Endothelial cell of umbilical vein (primary cell): ENCODE measurements around the gene ZNF438. TPM values are rescaled to one million over a fixed set of nuclear protein-coding genes. Genes with fewer than 3 reads are reported as not detected.

Experiments
- BruUV-seq: library from RNA; stranded (reverse); fragments of 400-500 nt; replicated peaks from 2 replicates; lab custom pipeline; 2021; lab: Mats Ljungman, UMichigan
- CTCF ChIA-PET: fragments of 300-600, 350-600 bp; sonication (Branson Sonifier 250); formaldehyde crosslinking; loops from one replicate; lab custom pipeline; 2021; ENCODE audit warnings: antibody characterized with exemption, inconsistent platforms; lab: Charles Lee
- POLR2A ChIA-PET: fragments of 300-600, 350-600 bp; sonication (Branson Sonifier 250); formaldehyde crosslinking; loops from one replicate; lab custom pipeline; 2021; ENCODE audit warnings: antibody characterized with exemption, inconsistent platforms; lab: Charles Lee
- DNase-seq: peaks from one replicate; pipeline ENCODE4 v3.0.0-alpha.2; 2011; ENCODE audit warnings: low read depth, low spot score
- FAIRE-seq: peaks from 2 replicates; lab custom pipeline; 2011; peaks lifted over from hg19 to GRCh38; lab: Jason Lieb, UNC
- H2AFZ ChIP-seq: 2 replicates; pipeline ENCODE4 v1.6.0; 2012; ENCODE audit warnings: low read depth, low read length, control low read depth, inconsistent platforms
- H3K27ac ChIP-seq: 2 replicates; pipeline ENCODE4 v1.5.1; 2011; ENCODE audit warnings: low read depth, mild to moderate bottlenecking, control low read depth, low read length, moderate library complexity; ENCODE audit not compliant: insufficient read depth
- H3K27me3 ChIP-seq, 2 experiments: 2 replicates each; pipeline versions ENCODE4 v1.6.0 to v1.6.1; 2011; ENCODE audit warnings: low read length in 2 of 2, mixed read lengths in 1 of 2; ENCODE audit not compliant: control insufficient read depth in 2 of 2, insufficient read depth in 2 of 2
- H3K36me3 ChIP-seq, 2 experiments: 2 replicates in 1 of 2; 3 replicates in 1 of 2; pipeline ENCODE4 v1.5.1; 2011; ENCODE audit warnings: low read length in 2 of 2, mild to moderate bottlenecking in 1 of 2, moderate library complexity in 1 of 2; ENCODE audit not compliant: control insufficient read depth in 2 of 2, insufficient read depth in 2 of 2; ENCODE audit errors: extremely low read depth in 1 of 2
- H3K4me1 ChIP-seq: 3 replicates; pipeline ENCODE4 v1.5.1; 2011; ENCODE audit warnings: mild to moderate bottlenecking, low read length; ENCODE audit not compliant: control insufficient read depth, insufficient read depth; ENCODE audit errors: extremely low read depth
- H3K4me2 ChIP-seq: 2 replicates; pipeline ENCODE4 v1.6.1; 2011; ENCODE audit warnings: low read length, control low read depth, mixed read lengths; ENCODE audit not compliant: insufficient read depth
- H3K4me3 ChIP-seq, 3 experiments: fragments of 200-600 bp in 1 of 3; sonication (generic), shearing (Covaris generic) in 1 of 3; replicated peaks in 1 of 3; 2 replicates each; pipeline ENCODE4 v1.5.1; 2011 to 2016; ENCODE audit warnings: control low read depth in 3 of 3, low read length in 3 of 3, mild to moderate bottlenecking in 2 of 3, inconsistent platforms in 1 of 3, low read depth in 1 of 3, moderate library complexity in 1 of 3; ENCODE audit not compliant: insufficient read depth in 1 of 3
- H3K79me2 ChIP-seq: 2 replicates; pipeline ENCODE4 v1.6.0; 2012; ENCODE audit warnings: low read length, inconsistent platforms; ENCODE audit not compliant: control insufficient read depth, insufficient read depth
- H3K9ac ChIP-seq: replicated peaks from 2 replicates; pipeline ENCODE3; 2011; ENCODE audit warnings: low read length, control low read depth; ENCODE audit not compliant: insufficient read depth; ENCODE audit errors: extremely low read depth
- H3K9me1 ChIP-seq: replicated peaks from 3 replicates; pipeline ENCODE4 v1.6.0; 2011; ENCODE audit warnings: mild to moderate bottlenecking, low read length; ENCODE audit not compliant: control insufficient read depth, insufficient read depth; ENCODE audit errors: extremely low read depth
- H3K9me3 ChIP-seq: replicated peaks from 2 replicates; pipeline ENCODE4 v1.5.1; 2012; ENCODE audit warnings: low read length, inconsistent platforms; ENCODE audit not compliant: control insufficient read depth, insufficient read depth
- H4K20me1 ChIP-seq: replicated peaks from 2 replicates; pipeline ENCODE3; 2011; ENCODE audit warnings: mild to moderate bottlenecking, low read length; ENCODE audit not compliant: control insufficient read depth, insufficient read depth; ENCODE audit errors: extremely low read depth
- EZH2 ChIP-seq: IDR thresholded peaks from 2 replicates; pipeline ENCODE4 v1.6.1; 2012; ENCODE audit warnings: borderline replicate concordance, low read depth, mild to moderate bottlenecking, moderate library complexity, low read length, inconsistent platforms; ENCODE audit not compliant: severe bottlenecking
- FOS ChIP-seq: IDR thresholded peaks from 2 replicates; pipeline ENCODE4 v1.6.1; 2011; ENCODE audit warnings: mild to moderate bottlenecking, low read length, moderate library complexity, borderline replicate concordance; ENCODE audit not compliant: insufficient read depth
- GATA2 ChIP-seq: IDR thresholded peaks from 2 replicates; pipeline ENCODE4 v1.7.0; 2011; ENCODE audit warnings: low read depth, mild to moderate bottlenecking, moderate library complexity, mixed read lengths, low read length; ENCODE audit not compliant: insufficient read length, insufficient read depth
- JUN ChIP-seq: IDR thresholded peaks from 2 replicates; pipeline ENCODE4 v1.6.1; 2011; ENCODE audit warnings: borderline replicate concordance, low read depth; ENCODE audit not compliant: insufficient read length, insufficient read depth
- MYC ChIP-seq: IDR thresholded peaks from one replicate; pipeline ENCODE4 v1.6.1; 2011; ENCODE audit warnings: mild to moderate bottlenecking, low read depth, low read length
- POLR2A ChIP-seq: IDR thresholded peaks from 2 replicates; pipeline ENCODE4 v1.6.1; 2012; ENCODE audit warnings: low read depth, mild to moderate bottlenecking, control low read depth, low read length
- POLR2AphosphoS5 ChIP-seq: IDR thresholded peaks from 2 replicates; pipeline ENCODE4 v1.6.1; 2012; ENCODE audit warnings: low read depth, mild to moderate bottlenecking, control low read depth, low read length, moderate library complexity; ENCODE audit not compliant: insufficient read depth
- dilution Hi-C: fragments of 300-500 bp; cut with MboI; formaldehyde crosslinking; loops from one replicate; pipeline ENCODE4 v1.15.0; 2019; ENCODE audit warnings: low sequenced_read_pairs; ENCODE audit not compliant: extremely low pct_ligation_motif_present
- intact Hi-C: fragments of 100-400 bp; cut with micrococcal nuclease; formaldehyde crosslinking; loops from one replicate; pipeline ENCODE4 v1.10.0; 2022
- polyA plus RNA-seq, 4 experiments: library from polyadenylated mRNA; depleted of rRNA in 3 of 4; stranded (reverse) in 3 of 4; unstranded in 1 of 4; fragments of >200 nt; gene quantifications; 2 replicates each; pipeline versions ENCODE4 v1.2.1 to v1.2.3, GENCODE V29; 2011 to 2012; ENCODE audit warnings: missing spikeins in 1 of 4
- total RNA-seq: library from RNA; stranded (reverse); gene quantifications from 2 replicates; pipeline ENCODE4 v1.2.3, GENCODE V29; 2021
- TF ChIP-seq, protein P1 (sequence below), 2 donors: IDR thresholded peaks; 1 replicate in 1 of 2; 2 replicates in 1 of 2; pipeline ENCODE4 v1.5.1; 2011; ENCODE audit warnings: low read length in 2 of 2, mild to moderate bottlenecking in 2 of 2, moderate library complexity in 2 of 2, control low read depth in 1 of 2, inconsistent platforms in 1 of 2, low read depth in 1 of 2; ENCODE audit not compliant: insufficient read depth in 1 of 2; ENCODE audit errors: extremely low read depth in 1 of 2
- TF ChIP-seq, protein P2 (sequence below): IDR thresholded peaks from 2 replicates; pipeline ENCODE4 v1.6.1; 2011; ENCODE audit not compliant: insufficient read depth, insufficient read length

ZNF438 gene
- total and polyA plus RNA-seq, 2 donors (not counting 3 experiments of a cell fraction or from before 2014, with no cell fraction given), result 7.2 to 15.1 TPM

DNA sequence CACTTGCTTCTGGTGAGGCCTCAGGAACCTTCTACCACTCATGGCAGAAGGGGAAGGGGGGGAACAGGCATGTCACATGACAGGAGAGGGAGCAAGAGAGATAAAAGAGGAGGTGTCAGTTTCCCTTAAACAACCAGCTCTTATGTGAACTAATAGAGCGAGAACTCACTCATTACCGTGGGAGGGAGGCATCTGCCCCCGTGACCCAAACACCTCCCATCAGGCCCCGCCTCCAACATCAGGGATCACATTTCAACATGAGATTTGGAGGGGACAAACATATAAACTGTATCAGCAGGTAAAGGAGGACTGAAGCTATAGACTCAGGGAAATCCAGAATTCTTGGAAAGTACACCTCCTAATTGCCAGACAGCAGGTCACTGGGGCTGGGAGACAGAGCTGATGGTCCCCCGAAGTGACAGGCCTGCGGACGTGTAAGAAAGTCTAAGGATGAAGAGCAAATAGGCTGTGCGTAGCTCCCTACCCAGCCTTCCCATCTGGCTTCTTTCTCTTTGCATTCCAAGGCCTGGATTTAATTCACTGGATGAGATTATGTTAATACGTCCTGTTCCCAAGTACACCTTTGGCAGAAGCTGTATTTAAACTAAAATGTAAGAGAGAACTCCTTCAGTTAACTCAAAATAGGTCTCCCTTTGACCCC lies 215.4 kb downstream of the ZNF438 start:
- Histone ChIP-seq H3K79me2 (no peaks in the 10 kb centered on the region), H3K9ac (no peak overlapping the region), H3K4me1 (peaks cover 85% of the 10 kb centered on the region), H3K27me3 (no peaks in the 10 kb centered on the region), H3K4me2 (no peak overlapping the region), H3K36me3 (no peaks in the 10 kb centered on the region), H3K9me3 (no peaks in the 10 kb centered on the region), H3K4me3 (no peak overlapping the region), H2AFZ (no peak overlapping the region), H3K9me1 (no peaks in the 10 kb centered on the region), H3K27ac (no peak overlapping the region), H4K20me1 (no peaks in the 10 kb centered on the region)
- DNase-seq, result no peak
- no peak for FAIRE-seq
- TF ChIP-seq GATA2 (no peak), JUN (no peak), EZH2 (no peak), POLR2A (no peak), POLR2AphosphoS5 (no peak), FOS (no peak), MYC (no peak)
- TF ChIP-seq, protein P1, sequence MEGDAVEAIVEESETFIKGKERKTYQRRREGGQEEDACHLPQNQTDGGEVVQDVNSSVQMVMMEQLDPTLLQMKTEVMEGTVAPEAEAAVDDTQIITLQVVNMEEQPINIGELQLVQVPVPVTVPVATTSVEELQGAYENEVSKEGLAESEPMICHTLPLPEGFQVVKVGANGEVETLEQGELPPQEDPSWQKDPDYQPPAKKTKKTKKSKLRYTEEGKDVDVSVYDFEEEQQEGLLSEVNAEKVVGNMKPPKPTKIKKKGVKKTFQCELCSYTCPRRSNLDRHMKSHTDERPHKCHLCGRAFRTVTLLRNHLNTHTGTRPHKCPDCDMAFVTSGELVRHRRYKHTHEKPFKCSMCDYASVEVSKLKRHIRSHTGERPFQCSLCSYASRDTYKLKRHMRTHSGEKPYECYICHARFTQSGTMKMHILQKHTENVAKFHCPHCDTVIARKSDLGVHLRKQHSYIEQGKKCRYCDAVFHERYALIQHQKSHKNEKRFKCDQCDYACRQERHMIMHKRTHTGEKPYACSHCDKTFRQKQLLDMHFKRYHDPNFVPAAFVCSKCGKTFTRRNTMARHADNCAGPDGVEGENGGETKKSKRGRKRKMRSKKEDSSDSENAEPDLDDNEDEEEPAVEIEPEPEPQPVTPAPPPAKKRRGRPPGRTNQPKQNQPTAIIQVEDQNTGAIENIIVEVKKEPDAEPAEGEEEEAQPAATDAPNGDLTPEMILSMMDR (IDR thresholded peaks at IDR 0.05; ENCODE audit: extremely low read depth in 1 of 2, insufficient read depth in 1 of 2, low read depth in 1 of 2, low read length in 2 of 2), result no peak
- TF ChIP-seq, protein P2, sequence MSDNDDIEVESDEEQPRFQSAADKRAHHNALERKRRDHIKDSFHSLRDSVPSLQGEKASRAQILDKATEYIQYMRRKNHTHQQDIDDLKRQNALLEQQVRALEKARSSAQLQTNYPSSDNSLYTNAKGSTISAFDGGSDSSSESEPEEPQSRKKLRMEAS, result no peak
- CTCF ChIA-PET, result interaction anchor here (0.5 to 1.1 kb wide), 2 partner anchors 31 to 182 kb away, joined by 3 read pairs; no protein-coding TSS in a partner anchor
- POLR2A ChIA-PET, result no interaction called here
- dilution Hi-C loops, result no loop called here
- BruUV-seq, result no TSS peak
- intact Hi-C loops, result loop anchor here (10.0 kb wide), 1 partner anchor 499 kb away; the partner anchor contains the start of gene ZEB1
